ENCODE measurements around the gene OSBPL2. TPM values are rescaled to one million over a fixed set of nuclear protein-coding genes. Genes with fewer than 3 reads are reported as not detected.

The OSBPL2 gene
- polyA plus RNA-seq, 4 donors = 26.7 to 41.5 (median 34.8) TPM

- no peak for DNase-seq (ENCODE audit: low read depth in 4 of 4, low spot score in 2 of 4)
Observed at GRCh38 chr20:62320581-62321354, 82.4 kb downstream of the OSBPL2 start.

GRCh38 chr20:62321521-62321948, 83.2 kb downstream of the OSBPL2 start:
- DNase-seq (ENCODE audit: low read depth in 4 of 4, low spot score in 2 of 4) = no peak

GRCh38 chr20:62321975-62322374, 83.7 kb downstream of the OSBPL2 start:
- no peak for DNase-seq (ENCODE audit: low read depth in 4 of 4, low spot score in 2 of 4)

GRCh38 chr20:62322492-62323041, 84.2 kb downstream of the OSBPL2 start:
- DNase-seq (ENCODE audit: low read depth in 4 of 4, low spot score in 2 of 4) = no peak

GRCh38 chr20:62323146-62323979, 85.0 kb downstream of the OSBPL2 start:
- DNase-seq (ENCODE audit: low read depth in 4 of 4, low spot score in 2 of 4) = no peak

GRCh38 chr20:62323980-62324906, 85.9 kb downstream of the OSBPL2 start:
- no peak for DNase-seq (ENCODE audit: low read depth in 4 of 4, low spot score in 2 of 4)

- DNase-seq (ENCODE audit: low read depth in 4 of 4, low spot score in 2 of 4) = no peak
Observed at GRCh38 chr20:62325172-62325905, 87.0 kb downstream of the OSBPL2 start.

GRCh38 chr20:62326559-62326958, 88.2 kb downstream of the OSBPL2 start:
- no peak for DNase-seq (ENCODE audit: low read depth in 4 of 4, low spot score in 2 of 4)

GRCh38 chr20:62326959-62327725, 88.8 kb downstream of the OSBPL2 start:
- no peak for DNase-seq (ENCODE audit: low read depth in 4 of 4, low spot score in 2 of 4)

- no peak for DNase-seq (ENCODE audit: low read depth in 4 of 4, low spot score in 2 of 4)
Observed at GRCh38 chr20:62327726-62328495, 89.6 kb downstream of the OSBPL2 start.

GRCh38 chr20:62328684-62329388, 90.5 kb downstream of the OSBPL2 start:
- no peak for DNase-seq (ENCODE audit: low read depth in 4 of 4, low spot score in 2 of 4)

GRCh38 chr20:62329389-62330377, 91.4 kb downstream of the OSBPL2 start:
- no peak for DNase-seq (ENCODE audit: low read depth in 4 of 4, low spot score in 2 of 4)

GRCh38 chr20:62330576-62331317, 92.4 kb downstream of the OSBPL2 start:
- DNase-seq (ENCODE audit: low read depth in 4 of 4, low spot score in 2 of 4) = no peak

- no peak for DNase-seq (ENCODE audit: low read depth in 4 of 4, low spot score in 2 of 4)
Observed at GRCh38 chr20:62331347-62331746, 93.0 kb downstream of the OSBPL2 start.

GRCh38 chr20:62332421-62332820, 94.1 kb downstream of the OSBPL2 start:
- no peak for DNase-seq (ENCODE audit: low read depth in 4 of 4, low spot score in 2 of 4)
